AG09309 (cell line): Measurements from ENCODE around the gene H6PD.

Experiments used
- DNase-seq: peaks from one replicate; pipeline ENCODE4 v3.0.0-alpha.2; 2010; ENCODE audit warnings: low read depth
- H3K4me3 ChIP-seq: 2 replicates; pipeline ENCODE4 v1.5.1; 2011; ENCODE audit warnings: mild to moderate bottlenecking, low read depth, low read length, moderate library complexity; ENCODE audit not compliant: control insufficient read depth
- CTCF ChIP-seq: IDR thresholded peaks from 2 replicates; pipeline ENCODE4 v1.5.1; 2011; ENCODE audit warnings: mild to moderate bottlenecking, low read depth, low read length, inconsistent platforms; ENCODE audit not compliant: insufficient read depth, control insufficient read depth; ENCODE audit errors: missing control alignments

Gene H6PD

GRCh38 chr1:9269721-9270120 is 35.1 kb downstream of the H6PD start:
- no peak for TF ChIP-seq CTCF

DNA sequence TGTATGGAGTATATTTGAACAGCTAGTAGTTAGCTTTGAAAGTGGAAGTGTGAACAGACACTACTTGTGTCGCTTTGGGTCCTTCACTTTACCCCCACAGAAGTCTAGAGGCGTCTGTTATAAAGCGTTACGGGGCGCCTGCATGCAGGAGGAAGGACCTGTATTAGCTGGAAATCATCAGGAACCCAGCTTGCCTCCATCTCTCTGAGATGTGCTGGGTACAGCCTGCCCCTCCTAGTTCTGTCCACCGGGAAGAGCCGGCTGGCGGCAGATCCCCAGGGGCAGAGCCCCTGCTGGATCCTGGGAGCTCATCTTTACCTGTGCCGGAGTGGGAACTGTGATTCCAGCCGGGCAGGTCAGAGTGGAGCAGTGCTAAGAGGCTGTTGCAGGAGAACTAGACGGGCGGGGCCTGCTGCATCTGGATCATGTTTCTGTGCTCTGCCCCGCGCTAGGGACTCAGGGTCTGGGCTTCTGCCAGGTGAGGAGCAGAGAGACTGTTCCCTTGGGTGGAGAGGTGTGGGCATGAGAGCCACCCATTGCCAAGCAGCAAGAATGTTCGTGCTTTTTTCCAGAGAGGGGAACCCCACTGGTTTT is 35.8 kb downstream of the H6PD start:
- no peak overlapping the region for H3K4me3 ChIP-seq
- no peak for TF ChIP-seq CTCF
- DNase-seq, result no peak

More at GRCh38 chr1:9269721-9270120, 35.1 kb downstream of the H6PD start:
- no peak overlapping the region for H3K4me3 ChIP-seq
- DNase-seq, result no peak

DNA sequence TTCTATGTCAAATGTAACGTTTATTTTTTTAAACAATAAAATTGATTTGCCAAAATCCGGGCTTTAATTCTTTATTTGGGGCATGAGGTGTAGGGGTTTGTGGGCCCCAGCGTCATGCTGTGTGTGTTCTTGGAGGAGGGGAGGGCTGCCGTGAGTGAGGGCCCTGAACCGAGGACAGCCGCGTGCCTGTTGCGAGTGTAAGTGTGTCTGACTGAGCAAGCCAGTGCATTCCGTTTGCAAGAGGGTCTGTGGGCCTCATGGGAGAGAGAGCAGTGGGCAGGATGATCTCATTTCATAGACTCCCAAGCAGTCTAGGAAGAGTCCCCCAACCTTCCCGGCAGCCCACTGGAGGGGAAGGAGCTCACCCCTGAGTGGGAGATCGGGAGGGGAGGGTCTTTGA is 36.7 kb downstream of the H6PD start:
- DNase-seq, result no peak
- no peak for TF ChIP-seq CTCF
- no peak overlapping the region for H3K4me3 ChIP-seq

DNA sequence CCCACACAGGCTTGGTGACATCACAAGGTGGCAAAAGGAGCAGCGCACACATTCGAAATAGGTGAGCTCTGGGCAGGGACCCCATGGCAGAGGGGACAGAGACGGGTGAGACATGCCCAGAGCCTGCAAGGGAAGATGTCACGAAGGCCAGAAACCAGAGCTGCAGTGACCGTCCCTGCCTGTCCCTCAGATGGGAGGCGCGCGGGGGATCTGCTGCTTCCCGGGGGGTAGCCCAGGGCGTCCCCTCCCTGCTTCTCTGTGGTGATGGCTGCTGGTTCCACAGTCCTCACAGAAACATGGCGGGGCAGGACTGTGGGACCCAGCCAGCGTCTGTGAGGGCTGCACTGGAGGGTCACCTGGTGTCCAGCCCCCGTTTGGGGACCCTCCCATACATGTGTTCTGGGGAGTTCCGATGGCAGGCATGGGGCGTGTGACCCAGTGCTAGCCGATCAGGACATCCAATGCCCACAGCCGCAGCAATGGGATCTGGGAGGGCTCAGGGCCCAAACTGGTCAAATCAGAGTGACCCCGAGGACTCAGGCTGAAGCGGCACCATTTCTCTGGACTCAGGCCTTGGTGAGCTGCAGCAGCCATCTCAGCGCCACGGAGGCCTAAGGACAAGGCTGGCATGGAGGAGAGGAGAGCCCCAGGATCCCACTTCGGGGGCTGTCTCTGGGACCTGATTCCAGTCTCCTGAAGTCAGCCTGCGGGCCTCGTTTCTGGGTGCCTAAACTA is 37.5 kb downstream of the H6PD start:
- no peak for DNase-seq
- TF ChIP-seq CTCF, result no peak
- no peak overlapping the region for H3K4me3 ChIP-seq

DNA sequence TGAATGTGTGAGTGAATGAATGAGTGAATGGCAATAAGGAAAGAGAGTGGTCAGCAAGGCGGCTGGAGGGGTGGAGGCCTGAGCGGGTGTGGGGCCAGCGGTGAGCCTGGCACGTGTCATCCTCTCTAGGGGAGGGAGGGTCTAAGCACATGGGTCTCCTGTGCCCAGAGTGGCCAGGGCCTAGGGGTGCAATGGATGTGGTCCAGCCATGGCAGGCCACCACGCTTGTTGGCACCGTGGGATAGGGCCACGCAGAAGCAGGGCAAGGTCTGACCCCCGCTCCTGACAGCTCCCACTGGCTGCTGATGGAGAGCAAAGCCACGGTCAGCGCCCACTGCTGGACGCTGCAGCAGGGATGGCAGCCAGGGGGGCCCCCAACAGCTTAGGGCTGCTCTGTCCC is 38.6 kb downstream of the H6PD start:
- no peak for DNase-seq
- no peak for TF ChIP-seq CTCF
- H3K4me3 ChIP-seq, result no peak overlapping the region

GRCh38 chr1:9275161-9275560 is 40.6 kb downstream of the H6PD start:
- H3K4me3 ChIP-seq, result no peak overlapping the region
- no peak for DNase-seq
- TF ChIP-seq CTCF, result no peak

DNA sequence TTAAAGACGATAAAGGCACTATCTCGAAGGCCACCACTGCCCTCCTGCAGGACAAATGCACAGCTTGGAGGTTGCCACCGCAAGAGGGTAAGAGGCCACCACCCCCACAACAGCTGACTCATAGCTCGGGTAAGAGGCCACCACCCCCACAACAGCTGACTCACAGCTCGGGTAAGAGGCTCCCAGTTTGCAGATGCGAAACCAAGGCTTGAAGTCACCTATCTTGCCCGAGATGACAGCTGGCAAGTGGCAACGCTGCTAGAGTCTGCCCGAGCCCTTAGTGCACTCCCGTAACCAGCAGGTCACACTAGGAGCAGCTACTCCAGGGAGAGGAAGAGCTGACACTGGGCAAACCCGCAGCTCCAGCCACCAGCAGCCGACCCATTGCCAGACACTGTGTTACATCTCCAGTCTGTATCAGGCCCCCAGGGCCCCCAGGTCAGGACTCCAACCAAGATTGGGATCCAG is 41.0 kb downstream of the H6PD start:
- no peak for TF ChIP-seq CTCF
- H3K4me3 ChIP-seq, result no peak overlapping the region
- DNase-seq, result no peak
